B cell (primary cell): Measurements from ENCODE around the gene BMAL1. TPM values are rescaled to one million over a fixed set of nuclear protein-coding genes. Genes with fewer than 3 reads are reported as not detected.

Experiments
- ATAC-seq: fragments of 200-7000 bp; cut with Tn5 transposase; one replicate; pipeline ENCODE4 v1.10.0; 2021; ENCODE audit warnings: low read depth, mild to moderate bottlenecking, moderate number of reproducible peaks, moderate library complexity
- CTCF ChIA-PET: fragments of 350-600 bp; sonication (Branson Sonifier 250); formaldehyde crosslinking; loops from one replicate; lab custom pipeline; 2021; ENCODE audit warnings: antibody characterized with exemption, inconsistent platforms; lab: Charles Lee
- POLR2A ChIA-PET: fragments of 350-600 bp; sonication (Branson Sonifier 250); formaldehyde crosslinking; loops from one replicate; lab custom pipeline; 2021; ENCODE audit warnings: antibody characterized with exemption; lab: Charles Lee
- DNase-seq: peaks from one replicate; pipeline ENCODE4 v3.0.0; 2013
- H2AFZ ChIP-seq: 2 replicates; pipeline ENCODE4 v1.6.1; 2012; ENCODE audit warnings: mild to moderate bottlenecking, low read depth, low read length; ENCODE audit not compliant: insufficient read depth, poor library complexity, severe bottlenecking
- H3K27ac ChIP-seq, 2 donors: 1 replicate in 1 of 2; 2 replicates in 1 of 2; pipeline ENCODE4 v1.5.1; 2012 to 2013; ENCODE audit warnings: low read length in 2 of 2, mild to moderate bottlenecking in 2 of 2, moderate library complexity in 1 of 2
- H3K27me3 ChIP-seq, 4 experiments: fragments of 200-600 bp in 1 of 4; sonication (generic) in 1 of 4; replicated peaks in 1 of 4; 1 replicate in 2 of 4; 2 replicates in 2 of 4; pipeline versions ENCODE4 v1.6.1 to v1.7.0; 2013 to 2016; ENCODE audit warnings: low read length in 3 of 4, mild to moderate bottlenecking in 2 of 4, mixed read lengths in 1 of 4, moderate library complexity in 1 of 4; ENCODE audit not compliant: insufficient read depth in 4 of 4, control insufficient read depth in 3 of 4; ENCODE audit errors: control extremely low read depth in 1 of 4
- H3K36me3 ChIP-seq, 2 experiments: replicated peaks in 1 of 2; 1 replicate in 1 of 2; 2 replicates in 1 of 2; pipeline versions ENCODE4 v1.6.1 to v1.7.1; 2013; ENCODE audit warnings: low read length in 1 of 2; ENCODE audit not compliant: insufficient read depth in 2 of 2, control insufficient read depth in 1 of 2; ENCODE audit errors: control extremely low read depth in 1 of 2, extremely low read depth in 1 of 2
- H3K4me1 ChIP-seq, 2 donors: fragments of 200-600 bp in 1 of 2; sonication (generic) in 1 of 2; 1 replicate in 1 of 2; 2 replicates in 1 of 2; pipeline versions ENCODE4 v1.5.1 to v1.6.1; 2013 to 2017; ENCODE audit warnings: low read length in 2 of 2; ENCODE audit not compliant: control insufficient read depth in 2 of 2, insufficient read depth in 2 of 2
- H3K4me2 ChIP-seq: replicated peaks from 2 replicates; pipeline ENCODE3; 2012; ENCODE audit warnings: mild to moderate bottlenecking, low read depth, low read length; ENCODE audit not compliant: poor library complexity, severe bottlenecking
- H3K4me3 ChIP-seq, 5 experiments: fragments of 200-600 bp in 1 of 5; sonication (generic) in 1 of 5; 1 replicate in 3 of 5; 2 replicates in 2 of 5; pipeline versions ENCODE4 v1.5.1 to v1.7.0; 2011 to 2016; ENCODE audit warnings: low read length in 4 of 5, mild to moderate bottlenecking in 4 of 5, low read depth in 2 of 5, control low read depth in 1 of 5, moderate library complexity in 1 of 5; ENCODE audit not compliant: insufficient read depth in 1 of 5; ENCODE audit errors: control extremely low read depth in 1 of 5, extremely low read depth in 1 of 5
- H3K79me2 ChIP-seq: fragments of 200-600 bp; sonication (generic); one replicate; pipeline ENCODE4 v1.6.0; 2016; ENCODE audit warnings: low read length; ENCODE audit not compliant: control insufficient read depth, insufficient read depth
- H3K9ac ChIP-seq: fragments of 200-600 bp; sonication (generic); 2 replicates; pipeline ENCODE4 v1.6.1; 2017; ENCODE audit warnings: mild to moderate bottlenecking, low read length, moderate library complexity
- H3K9me3 ChIP-seq, 3 donors: one replicate each; pipeline versions ENCODE4 v1.6.1 to v1.7.1; 2013; ENCODE audit warnings: low read length in 2 of 3; ENCODE audit not compliant: control insufficient read depth in 2 of 3, insufficient read depth in 1 of 3; ENCODE audit errors: control extremely low read depth in 1 of 3
- H4K20me1 ChIP-seq: 2 replicates; pipeline ENCODE4 v1.6.0; 2012; ENCODE audit warnings: mild to moderate bottlenecking, low read length; ENCODE audit not compliant: insufficient read depth, control insufficient read depth, poor library complexity, severe bottlenecking
- H3K27ac Mint-ChIP-seq: one replicate; pipeline ENCODE4 v1.8.0; 2021; ENCODE audit warnings: mixed read lengths
- H3K27me3 Mint-ChIP-seq: one replicate; pipeline ENCODE4 v1.8.0; 2021; ENCODE audit warnings: mixed read lengths
- H3K4me1 Mint-ChIP-seq: one replicate; pipeline ENCODE4 v1.8.0; 2021; ENCODE audit warnings: mixed read lengths
- H3K4me3 Mint-ChIP-seq: one replicate; pipeline ENCODE4 v1.8.0; 2021; ENCODE audit warnings: mixed read lengths
- H3K9me3 Mint-ChIP-seq: one replicate; pipeline ENCODE4 v1.8.0; 2022; ENCODE audit warnings: mixed read lengths; ENCODE audit not compliant: insufficient read depth
- CTCF ChIP-seq: fragments of 200-600 bp; IDR thresholded peaks from one replicate; pipeline ENCODE4 v1.8.0; 2022; ENCODE audit warnings: antibody characterized with exemption, mild to moderate bottlenecking
- EZH2 ChIP-seq: IDR thresholded peaks from 2 replicates; pipeline ENCODE4 v1.6.1; 2012; ENCODE audit warnings: borderline replicate concordance, low read depth, mild to moderate bottlenecking, moderate library complexity, low read length; ENCODE audit not compliant: insufficient read depth, poor library complexity, severe bottlenecking
- WGBS: methylation state at CpG from one replicate; pipeline ENCODE4 v1.1.5; 2013; ENCODE audit warnings: missing lambda C conversion rate; ENCODE audit not compliant: insufficient coverage; 5-methylcytosine and 5-hydroxymethylcytosine counted together
- intact Hi-C: fragments of 100-400 bp; cut with micrococcal nuclease; formaldehyde crosslinking; loops from one replicate; pipeline ENCODE4 v1.10.0; 2022
- polyA plus RNA-seq: library from polyadenylated mRNA; depleted of rRNA; stranded (reverse); fragments of >200 nt; gene quantifications from 2 replicates; pipeline ENCODE4 v1.2.3, GENCODE V29; 2012
- total RNA-seq, 2 donors: library from RNA; stranded (reverse); fragments of 120-200 nt in 1 of 2; gene quantifications; 1 replicate in 1 of 2; 2 replicates in 1 of 2; pipeline versions ENCODE4 v1.2.3 to v1.2.4, GENCODE V29; 2013 to 2022

Gene BMAL1
- total and polyA plus RNA-seq, 2 donors (not counting 1 experiment from before 2014, with no cell fraction given) = 8.6 to 39.1 TPM

DNA sequence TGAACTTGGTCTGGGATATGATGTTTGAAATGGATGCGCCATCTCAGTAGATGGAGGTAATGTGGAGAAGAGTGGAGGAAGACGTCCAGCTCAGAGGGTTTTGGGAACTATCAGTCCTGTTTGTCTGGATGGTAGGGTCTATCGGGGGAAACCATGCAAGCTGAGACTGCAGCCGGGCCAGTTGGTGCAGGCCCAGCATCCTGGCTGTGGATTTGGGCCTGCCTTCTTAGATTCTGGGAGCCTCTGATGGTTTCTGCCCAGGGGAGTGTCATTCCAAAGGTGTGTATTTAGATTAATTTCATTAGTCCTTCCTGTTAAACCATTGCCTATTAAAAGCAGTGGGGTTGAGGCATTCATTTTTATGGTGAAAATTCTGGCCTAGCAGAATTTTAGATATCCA lies 31.6 kb downstream of the BMAL1 start:
- WGBS = 98% methylated on average over 4 of the region's 4 CpGs
- ATAC-seq (no peak), DNase-seq (no peak)
- Mint-ChIP-seq H3K4me3 (no peak overlapping the region), H3K27ac (no peak overlapping the region), H3K9me3 (no peaks in the 10 kb centered on the region), H3K27me3 (no peaks in the 10 kb centered on the region), H3K4me1 (peaks cover 14% of the 10 kb centered on the region)
- Histone ChIP-seq H3K4me3 (no peak overlapping the region), H3K4me2 (no peak overlapping the region), H3K9me3 (peaks cover 0 to 5% (median 0%) of the 10 kb centered on the region in 3 donors), H3K9ac (no peak overlapping the region), H4K20me1 (peaks cover 24% of the 10 kb centered on the region), H2AFZ (no peak overlapping the region), H3K36me3 (peaks cover 0 to 6% of the 10 kb centered on the region in 2 experiments), H3K79me2 (peaks cover 54% of the 10 kb centered on the region), H3K27ac (no peak overlapping the region), H3K4me1 (peaks cover 0 to 3% of the 10 kb centered on the region in 2 donors), H3K27me3 (no peaks in the 10 kb centered on the region)
- TF ChIP-seq CTCF (no peak), EZH2 (no peak)
- POLR2A ChIA-PET = no interaction called here
- intact Hi-C loops = no loop called here
- CTCF ChIA-PET = no interaction called here

- intact Hi-C loops = no loop called here
- no peak overlapping the region for H3K4me3 ChIP-seq
- WGBS = 97% methylated on average over 5 of the region's 6 CpGs
- H3K27me3 Mint-ChIP-seq = no peaks in the 10 kb centered on the region
- H3K9ac ChIP-seq = no peak overlapping the region
- DNase-seq (no peak), ATAC-seq (no peak)
- no peaks in the 10 kb centered on the region for H3K9me3 Mint-ChIP-seq
- H3K4me3 Mint-ChIP-seq = no peak overlapping the region
- no peaks in the 10 kb centered on the region for H3K9me3 ChIP-seq
- peaks cover 15% of the 10 kb centered on the region for H4K20me1 ChIP-seq
- no peaks in the 10 kb centered on the region for H3K27me3 ChIP-seq
- peaks cover 0 to 6% of the 10 kb centered on the region in 2 experiments for H3K36me3 ChIP-seq
- no peak overlapping the region for H3K27ac Mint-ChIP-seq
- H3K27ac ChIP-seq = no peak overlapping the region
- H3K79me2 ChIP-seq = peaks cover 48% of the 10 kb centered on the region
- POLR2A ChIA-PET = no interaction called here
- H3K4me2 ChIP-seq = no peak overlapping the region
- peaks cover 12% of the 10 kb centered on the region for H3K4me1 Mint-ChIP-seq
- H2AFZ ChIP-seq = no peak overlapping the region
- H3K4me1 ChIP-seq = no peaks in the 10 kb centered on the region
- TF ChIP-seq CTCF (no peak), EZH2 (no peak)
- CTCF ChIA-PET = no interaction called here
Observed at GRCh38 chr11:13310443-13310842, 32.9 kb downstream of the BMAL1 start.
